B cell (primary cell): ENCODE data around the gene REN. TPM values are rescaled to one million over a fixed set of nuclear protein-coding genes. Genes with fewer than 3 reads are reported as not detected.

Experiments
- ATAC-seq: fragments of 200-7000 bp; cut with Tn5 transposase; one replicate; pipeline ENCODE4 v1.10.0; 2021; ENCODE audit warnings: low read depth, mild to moderate bottlenecking, moderate number of reproducible peaks, moderate library complexity
- CTCF ChIA-PET: fragments of 350-600 bp; sonication (Branson Sonifier 250); formaldehyde crosslinking; loops from one replicate; lab custom pipeline; 2021; ENCODE audit warnings: antibody characterized with exemption, inconsistent platforms; lab: Charles Lee
- POLR2A ChIA-PET: fragments of 350-600 bp; sonication (Branson Sonifier 250); formaldehyde crosslinking; loops from one replicate; lab custom pipeline; 2021; ENCODE audit warnings: antibody characterized with exemption; lab: Charles Lee
- DNase-seq: peaks from one replicate; pipeline ENCODE4 v3.0.0; 2013
- H2AFZ ChIP-seq: 2 replicates; pipeline ENCODE4 v1.6.1; 2012; ENCODE audit warnings: mild to moderate bottlenecking, low read depth, low read length; ENCODE audit not compliant: insufficient read depth, poor library complexity, severe bottlenecking
- H3K27ac ChIP-seq, 2 donors: 1 replicate in 1 of 2; 2 replicates in 1 of 2; pipeline ENCODE4 v1.5.1; 2012 to 2013; ENCODE audit warnings: low read length in 2 of 2, mild to moderate bottlenecking in 2 of 2, moderate library complexity in 1 of 2
- H3K27me3 ChIP-seq, 4 experiments: fragments of 200-600 bp in 1 of 4; sonication (generic) in 1 of 4; replicated peaks in 1 of 4; 1 replicate in 2 of 4; 2 replicates in 2 of 4; pipeline versions ENCODE4 v1.6.1 to v1.7.0; 2013 to 2016; ENCODE audit warnings: low read length in 3 of 4, mild to moderate bottlenecking in 2 of 4, mixed read lengths in 1 of 4, moderate library complexity in 1 of 4; ENCODE audit not compliant: insufficient read depth in 4 of 4, control insufficient read depth in 3 of 4; ENCODE audit errors: control extremely low read depth in 1 of 4
- H3K36me3 ChIP-seq, 2 experiments: replicated peaks in 1 of 2; 1 replicate in 1 of 2; 2 replicates in 1 of 2; pipeline versions ENCODE4 v1.6.1 to v1.7.1; 2013; ENCODE audit warnings: low read length in 1 of 2; ENCODE audit not compliant: insufficient read depth in 2 of 2, control insufficient read depth in 1 of 2; ENCODE audit errors: control extremely low read depth in 1 of 2, extremely low read depth in 1 of 2
- H3K4me1 ChIP-seq, 2 donors: fragments of 200-600 bp in 1 of 2; sonication (generic) in 1 of 2; 1 replicate in 1 of 2; 2 replicates in 1 of 2; pipeline versions ENCODE4 v1.5.1 to v1.6.1; 2013 to 2017; ENCODE audit warnings: low read length in 2 of 2; ENCODE audit not compliant: control insufficient read depth in 2 of 2, insufficient read depth in 2 of 2
- H3K4me2 ChIP-seq: replicated peaks from 2 replicates; pipeline ENCODE3; 2012; ENCODE audit warnings: mild to moderate bottlenecking, low read depth, low read length; ENCODE audit not compliant: poor library complexity, severe bottlenecking
- H3K4me3 ChIP-seq, 5 experiments: fragments of 200-600 bp in 1 of 5; sonication (generic) in 1 of 5; 1 replicate in 3 of 5; 2 replicates in 2 of 5; pipeline versions ENCODE4 v1.5.1 to v1.7.0; 2011 to 2016; ENCODE audit warnings: low read length in 4 of 5, mild to moderate bottlenecking in 4 of 5, low read depth in 2 of 5, control low read depth in 1 of 5, moderate library complexity in 1 of 5; ENCODE audit not compliant: insufficient read depth in 1 of 5; ENCODE audit errors: control extremely low read depth in 1 of 5, extremely low read depth in 1 of 5
- H3K79me2 ChIP-seq: fragments of 200-600 bp; sonication (generic); one replicate; pipeline ENCODE4 v1.6.0; 2016; ENCODE audit warnings: low read length; ENCODE audit not compliant: control insufficient read depth, insufficient read depth
- H3K9ac ChIP-seq: fragments of 200-600 bp; sonication (generic); 2 replicates; pipeline ENCODE4 v1.6.1; 2017; ENCODE audit warnings: mild to moderate bottlenecking, low read length, moderate library complexity
- H3K9me3 ChIP-seq, 3 donors: one replicate each; pipeline versions ENCODE4 v1.6.1 to v1.7.1; 2013; ENCODE audit warnings: low read length in 2 of 3; ENCODE audit not compliant: control insufficient read depth in 2 of 3, insufficient read depth in 1 of 3; ENCODE audit errors: control extremely low read depth in 1 of 3
- H4K20me1 ChIP-seq: 2 replicates; pipeline ENCODE4 v1.6.0; 2012; ENCODE audit warnings: mild to moderate bottlenecking, low read length; ENCODE audit not compliant: insufficient read depth, control insufficient read depth, poor library complexity, severe bottlenecking
- H3K27ac Mint-ChIP-seq: one replicate; pipeline ENCODE4 v1.8.0; 2021; ENCODE audit warnings: mixed read lengths
- H3K27me3 Mint-ChIP-seq: one replicate; pipeline ENCODE4 v1.8.0; 2021; ENCODE audit warnings: mixed read lengths
- H3K4me1 Mint-ChIP-seq: one replicate; pipeline ENCODE4 v1.8.0; 2021; ENCODE audit warnings: mixed read lengths
- H3K4me3 Mint-ChIP-seq: one replicate; pipeline ENCODE4 v1.8.0; 2021; ENCODE audit warnings: mixed read lengths
- H3K9me3 Mint-ChIP-seq: one replicate; pipeline ENCODE4 v1.8.0; 2022; ENCODE audit warnings: mixed read lengths; ENCODE audit not compliant: insufficient read depth
- EZH2 ChIP-seq: IDR thresholded peaks from 2 replicates; pipeline ENCODE4 v1.6.1; 2012; ENCODE audit warnings: borderline replicate concordance, low read depth, mild to moderate bottlenecking, moderate library complexity, low read length; ENCODE audit not compliant: insufficient read depth, poor library complexity, severe bottlenecking
- WGBS: methylation state at CpG from one replicate; pipeline ENCODE4 v1.1.5; 2013; ENCODE audit warnings: missing lambda C conversion rate; ENCODE audit not compliant: insufficient coverage; 5-methylcytosine and 5-hydroxymethylcytosine counted together
- intact Hi-C: fragments of 100-400 bp; cut with micrococcal nuclease; formaldehyde crosslinking; loops from one replicate; pipeline ENCODE4 v1.10.0; 2022
- polyA plus RNA-seq: library from polyadenylated mRNA; depleted of rRNA; stranded (reverse); fragments of >200 nt; gene quantifications from 2 replicates; pipeline ENCODE4 v1.2.3, GENCODE V29; 2012
- total RNA-seq, 2 donors: library from RNA; stranded (reverse); fragments of 120-200 nt in 1 of 2; gene quantifications; 1 replicate in 1 of 2; 2 replicates in 1 of 2; pipeline versions ENCODE4 v1.2.3 to v1.2.4, GENCODE V29; 2013 to 2022
- TF ChIP-seq, protein P1 (sequence below): fragments of 200-600 bp; IDR thresholded peaks from one replicate; pipeline ENCODE4 v1.8.0; 2022; ENCODE audit warnings: antibody characterized with exemption, mild to moderate bottlenecking

REN gene
- total and polyA plus RNA-seq, 2 donors (not counting 1 experiment from before 2014, with no cell fraction given) = not detected

DNA sequence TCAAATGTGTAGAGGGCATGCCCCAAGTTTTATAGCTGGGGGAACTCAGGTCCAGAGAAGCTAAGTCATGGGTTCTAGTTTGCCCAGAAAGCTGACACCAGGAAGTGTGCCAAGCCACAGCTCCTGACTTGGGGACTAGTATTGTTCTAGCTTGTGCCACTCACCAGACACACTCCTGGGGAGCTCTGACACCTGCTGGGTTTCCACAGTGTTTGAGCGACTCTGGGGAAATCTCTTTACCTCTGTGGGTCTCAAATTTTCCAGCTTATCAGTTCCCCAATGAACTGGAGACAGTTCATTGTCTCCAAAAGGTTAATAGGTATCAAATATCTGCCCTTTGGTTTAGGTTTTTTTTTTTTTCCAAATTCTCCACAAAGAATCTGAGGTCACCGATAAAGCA, 25.9 kb upstream of the REN start:
- intact Hi-C loops = no loop called here
- H3K79me2 ChIP-seq = no peaks in the 10 kb centered on the region
- no peak overlapping the region for H3K27ac Mint-ChIP-seq
- no peak overlapping the region for H3K9ac ChIP-seq
- H3K4me3 Mint-ChIP-seq = no peak overlapping the region
- peaks cover 13% of the 10 kb centered on the region for H3K4me1 Mint-ChIP-seq
- WGBS = 90% methylated on average over 2 of the region's 2 CpGs
- no peak for DNase-seq
- H4K20me1 ChIP-seq = no peaks in the 10 kb centered on the region
- H3K27me3 Mint-ChIP-seq = peaks cover 50% of the 10 kb centered on the region
- H3K9me3 ChIP-seq = no peaks in the 10 kb centered on the region
- CTCF ChIA-PET = interaction anchor here (0.6 kb wide), 1 partner anchor 15 kb away, joined by 3 read pairs; no protein-coding TSS in a partner anchor
- no peak for TF ChIP-seq EZH2
- TF ChIP-seq, protein P1, sequence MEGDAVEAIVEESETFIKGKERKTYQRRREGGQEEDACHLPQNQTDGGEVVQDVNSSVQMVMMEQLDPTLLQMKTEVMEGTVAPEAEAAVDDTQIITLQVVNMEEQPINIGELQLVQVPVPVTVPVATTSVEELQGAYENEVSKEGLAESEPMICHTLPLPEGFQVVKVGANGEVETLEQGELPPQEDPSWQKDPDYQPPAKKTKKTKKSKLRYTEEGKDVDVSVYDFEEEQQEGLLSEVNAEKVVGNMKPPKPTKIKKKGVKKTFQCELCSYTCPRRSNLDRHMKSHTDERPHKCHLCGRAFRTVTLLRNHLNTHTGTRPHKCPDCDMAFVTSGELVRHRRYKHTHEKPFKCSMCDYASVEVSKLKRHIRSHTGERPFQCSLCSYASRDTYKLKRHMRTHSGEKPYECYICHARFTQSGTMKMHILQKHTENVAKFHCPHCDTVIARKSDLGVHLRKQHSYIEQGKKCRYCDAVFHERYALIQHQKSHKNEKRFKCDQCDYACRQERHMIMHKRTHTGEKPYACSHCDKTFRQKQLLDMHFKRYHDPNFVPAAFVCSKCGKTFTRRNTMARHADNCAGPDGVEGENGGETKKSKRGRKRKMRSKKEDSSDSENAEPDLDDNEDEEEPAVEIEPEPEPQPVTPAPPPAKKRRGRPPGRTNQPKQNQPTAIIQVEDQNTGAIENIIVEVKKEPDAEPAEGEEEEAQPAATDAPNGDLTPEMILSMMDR = no peak
- H2AFZ ChIP-seq = no peak overlapping the region
- H3K27ac ChIP-seq = no peak overlapping the region
- POLR2A ChIA-PET = interaction anchor here (0.7 kb wide), 1 partner anchor 247 kb away, joined by 3 read pairs; no protein-coding TSS in a partner anchor
- no peaks in the 10 kb centered on the region for H3K36me3 ChIP-seq
- peaks cover 12 to 14% of the 10 kb centered on the region in 2 donors for H3K4me1 ChIP-seq
- peaks cover 0 to 46% (median 13%) of the 10 kb centered on the region in 4 experiments for H3K27me3 ChIP-seq
- no peak for ATAC-seq
- H3K4me3 ChIP-seq = no peak overlapping the region
- H3K9me3 Mint-ChIP-seq = no peaks in the 10 kb centered on the region
- H3K4me2 ChIP-seq = no peak overlapping the region

DNA sequence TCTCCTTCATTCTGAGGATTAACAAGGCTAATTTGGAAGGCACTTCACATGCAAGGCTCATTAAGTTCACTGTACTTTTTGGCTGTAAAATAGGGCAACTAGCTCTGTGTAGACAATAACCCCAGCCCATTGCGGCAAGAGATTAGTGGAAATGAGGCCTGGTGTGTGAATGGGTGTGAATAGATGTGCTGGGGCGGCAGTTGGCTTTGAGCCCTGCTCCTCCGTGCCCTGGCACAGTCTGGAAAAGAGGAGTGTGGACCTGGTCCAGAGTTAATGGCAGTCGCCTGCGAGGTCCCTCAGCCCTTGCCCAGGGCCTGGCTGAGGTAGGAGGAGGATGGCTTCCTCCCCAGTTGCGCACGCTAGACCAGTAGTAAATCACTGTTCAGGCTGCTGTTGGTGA, 25.3 kb upstream of the REN start:
- no peaks in the 10 kb centered on the region for H3K9me3 Mint-ChIP-seq
- Histone ChIP-seq H3K36me3 (no peaks in the 10 kb centered on the region), H4K20me1 (no peaks in the 10 kb centered on the region), H3K79me2 (no peaks in the 10 kb centered on the region), H3K27me3 (peaks cover 0 to 51% (median 14%) of the 10 kb centered on the region in 4 experiments), H3K4me2 (no peak overlapping the region), H3K9ac (no peak overlapping the region), H3K4me1 (peaks cover 12 to 14% of the 10 kb centered on the region in 2 donors), H3K27ac (no peak overlapping the region), H3K9me3 (no peaks in the 10 kb centered on the region), H2AFZ (no peak overlapping the region), H3K4me3 (no peak overlapping the region)
- peaks cover 13% of the 10 kb centered on the region for H3K4me1 Mint-ChIP-seq
- ATAC-seq = no peak
- H3K27ac Mint-ChIP-seq = no peak overlapping the region
- ChIA-PET POLR2A (no interaction called here), CTCF (no interaction called here)
- TF ChIP-seq EZH2 = no peak
- TF ChIP-seq, protein P1 = no peak
- no peak overlapping the region for H3K4me3 Mint-ChIP-seq
- intact Hi-C loops = no loop called here
- peaks cover 54% of the 10 kb centered on the region for H3K27me3 Mint-ChIP-seq
- 98% methylated on average over 5 of the region's 7 CpGs for WGBS
- DNase-seq = no peak
